ENCODE data around the gene PTPN6. TPM values are rescaled to one million over a fixed set of nuclear protein-coding genes. Genes with fewer than 3 reads are reported as not detected.

PTPN6 gene
- total RNA-seq, 1 donor from 2014 or later: 267 TPM

DNA sequence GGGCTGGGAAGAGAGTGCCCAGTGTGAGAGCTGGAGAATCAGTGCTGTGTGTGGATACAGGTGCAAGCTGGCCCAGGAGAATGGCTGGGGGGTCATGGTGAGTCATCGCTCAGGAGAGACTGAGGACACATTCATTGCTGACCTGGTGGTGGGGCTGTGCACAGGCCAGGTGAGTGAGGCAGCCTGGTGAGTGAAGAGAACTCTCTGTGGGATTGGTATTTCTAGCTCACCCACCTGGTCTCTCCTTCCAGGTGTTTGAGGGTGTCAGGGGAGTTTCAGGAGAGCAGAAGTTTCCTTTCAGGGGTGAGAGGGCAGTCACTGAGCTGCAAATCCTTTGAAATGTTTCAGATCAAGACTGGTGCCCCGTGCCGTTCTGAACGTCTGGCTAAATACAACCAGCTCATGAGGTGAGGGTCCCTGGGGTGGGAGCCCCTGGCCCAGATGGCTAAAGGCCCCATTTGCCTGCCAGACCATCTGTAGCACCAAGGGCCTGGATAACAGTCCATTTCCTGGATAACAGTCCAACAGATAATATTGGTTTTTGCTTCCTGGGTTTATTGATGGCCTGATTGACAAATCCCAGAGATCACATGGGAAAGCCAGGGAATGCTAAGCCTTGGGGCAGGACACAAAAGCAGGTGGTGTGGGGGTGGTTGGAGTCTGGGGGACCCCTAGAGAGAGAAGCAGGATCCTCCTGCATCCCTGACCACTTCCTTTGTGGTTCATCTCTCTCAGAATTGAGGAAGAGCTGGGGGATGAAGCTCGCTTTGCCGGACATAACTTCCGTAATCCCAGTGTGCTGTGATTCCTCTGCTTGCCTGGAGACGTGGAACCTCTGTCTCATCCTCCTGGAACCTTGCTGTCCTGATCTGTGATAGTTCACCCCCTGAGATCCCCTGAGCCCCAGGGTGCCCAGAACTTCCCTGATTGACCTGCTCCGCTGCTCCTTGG lies 28.9 kb upstream of the PTPN6 start:
- intact Hi-C loops (cut with micrococcal nuclease): no loop called here

DNA sequence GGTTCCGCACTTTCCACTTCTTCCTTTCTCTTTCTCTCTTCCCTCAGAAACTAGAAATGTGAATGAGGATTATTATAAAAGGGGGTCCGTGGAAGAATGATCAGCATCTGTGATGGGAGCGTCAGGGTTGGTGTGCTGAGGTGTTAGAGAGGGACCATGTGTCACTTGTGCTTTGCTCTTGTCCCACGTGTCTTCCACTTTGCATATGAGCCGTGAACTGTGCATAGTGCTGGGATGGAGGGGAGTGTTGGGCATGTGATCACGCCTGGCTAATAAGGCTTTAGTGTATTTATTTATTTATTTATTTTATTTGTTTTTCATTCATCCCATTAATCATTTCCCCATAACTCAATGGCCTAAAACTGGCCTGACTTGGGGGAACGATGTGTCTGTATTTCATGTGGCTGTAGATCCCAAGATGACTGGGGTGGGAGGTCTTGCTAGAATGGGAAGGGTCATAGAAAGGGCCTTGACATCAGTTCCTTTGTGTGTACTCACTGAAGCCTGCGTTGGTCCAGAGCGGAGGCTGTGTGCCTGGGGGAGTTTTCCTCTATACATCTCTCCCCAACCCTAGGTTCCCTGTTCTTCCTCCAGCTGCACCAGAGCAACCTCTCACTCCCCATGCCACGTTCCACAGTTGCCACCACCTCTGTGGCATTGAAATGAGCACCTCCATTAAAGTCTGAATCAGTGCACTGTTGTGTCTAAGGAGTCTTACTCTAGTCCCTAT lies 28.0 kb upstream of the PTPN6 start:
- intact Hi-C loops (cut with micrococcal nuclease): no loop called here

DNA sequence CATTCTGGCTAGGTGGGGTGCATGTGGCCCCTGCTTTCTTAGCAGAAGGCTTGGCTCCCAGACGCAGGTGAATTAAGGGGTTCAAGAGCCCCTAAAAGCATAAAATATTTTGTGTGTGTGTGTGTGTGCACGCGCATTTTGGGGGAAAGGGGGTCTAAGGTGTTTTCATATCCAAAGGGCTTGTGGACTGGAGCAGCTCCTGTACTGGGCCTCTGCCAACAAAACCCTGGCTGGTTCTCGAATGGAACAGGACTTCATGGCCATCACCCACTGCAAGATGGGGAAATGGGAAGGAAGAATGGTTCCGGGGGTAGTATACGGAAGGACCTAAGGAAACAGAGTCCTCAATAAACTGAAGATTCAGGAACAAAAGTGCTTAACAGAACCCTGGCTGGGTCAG lies 27.3 kb upstream of the PTPN6 start:
- intact Hi-C loops (cut with micrococcal nuclease): loop anchor here (1.0 kb wide), 5 partner anchors 14 to 189 kb away; partner anchors contain the start of genes C1R and C1RL

DNA sequence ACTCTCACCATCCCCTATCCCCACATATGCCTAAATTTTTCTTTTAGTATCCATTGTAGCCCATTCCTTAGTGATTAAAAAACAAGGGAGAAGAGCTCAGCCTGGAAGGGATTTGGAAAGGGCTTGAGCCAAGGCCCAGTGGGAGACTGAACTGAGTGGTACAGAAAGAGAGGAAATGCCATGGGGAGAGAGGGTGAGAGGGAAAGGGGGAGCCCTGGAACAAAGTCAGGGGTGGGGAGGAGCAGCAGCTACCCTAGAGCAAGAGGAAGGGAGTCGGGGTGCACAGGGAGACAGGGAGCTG lies 26.0 kb upstream of the PTPN6 start:
- intact Hi-C loops (cut with micrococcal nuclease): no loop called here

DNA sequence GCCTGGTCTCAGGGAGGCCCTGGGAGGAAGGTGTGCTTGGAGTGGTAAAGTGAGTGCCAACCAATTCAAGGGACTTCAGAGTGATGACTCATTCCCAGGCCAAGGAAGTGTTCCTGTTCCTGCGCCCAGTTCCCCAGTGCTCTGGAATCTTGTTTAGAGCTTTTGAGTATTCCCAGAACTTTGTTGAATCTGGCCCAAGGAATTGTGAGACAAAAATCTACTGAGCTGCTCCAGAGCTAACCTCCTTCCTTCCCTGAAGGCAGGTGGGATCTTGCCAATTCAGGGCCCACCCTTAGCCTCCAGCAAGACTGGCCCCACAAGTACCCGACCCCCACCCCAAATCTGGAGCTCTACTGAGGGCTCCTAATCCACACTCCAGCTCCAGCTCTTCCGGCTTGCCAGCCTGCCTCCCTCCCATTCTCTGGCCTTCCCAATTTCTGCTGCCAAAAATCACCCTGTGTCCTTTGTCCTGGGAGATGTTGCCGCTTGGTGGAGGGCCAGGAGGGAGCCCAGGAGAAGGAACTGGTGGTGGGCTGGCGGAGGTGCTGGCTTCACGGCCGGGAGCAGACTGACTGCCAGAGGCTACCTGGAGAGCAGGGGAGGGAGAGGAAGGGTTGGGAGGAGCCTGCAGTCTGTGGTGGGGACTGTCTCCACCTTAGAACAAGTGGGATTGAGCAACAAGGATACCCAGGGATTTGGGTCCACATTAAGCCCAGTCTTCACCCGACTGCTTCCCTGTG lies 25.4 kb upstream of the PTPN6 start:
- intact Hi-C loops (cut with micrococcal nuclease): no loop called here

DNA sequence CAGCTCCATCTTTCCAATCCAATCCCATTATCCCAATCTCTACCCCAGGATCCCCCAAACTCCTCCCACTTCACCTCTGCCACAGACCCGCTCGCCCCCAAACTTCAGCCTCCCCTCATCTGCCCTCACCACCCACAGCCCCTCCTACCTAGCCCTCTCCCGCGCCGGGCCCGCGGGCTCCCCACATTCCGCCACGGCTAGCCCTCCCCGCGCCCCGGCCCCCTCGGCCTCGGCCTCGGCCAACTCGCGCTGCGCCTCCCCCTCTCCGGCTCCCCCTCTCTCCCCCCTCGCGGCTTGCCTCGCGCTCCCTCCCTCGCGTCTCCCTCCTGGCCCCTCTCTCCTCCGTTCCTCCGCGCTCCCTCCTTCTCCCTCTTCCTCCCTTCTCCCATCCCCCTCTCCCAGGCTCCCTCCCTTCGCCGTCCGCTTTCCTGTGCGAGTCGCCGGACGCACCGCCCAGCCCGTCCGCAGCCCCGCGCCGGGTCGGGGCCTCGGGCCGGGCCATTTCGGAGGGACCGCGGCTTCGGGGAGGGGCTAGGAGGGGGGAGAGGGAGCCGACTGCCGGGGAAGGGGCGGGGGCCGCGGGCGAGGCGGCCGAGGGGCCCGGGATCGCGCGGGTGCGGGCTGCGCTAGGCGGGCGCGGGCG lies 23.7 kb upstream of the PTPN6 start, which contains the start of gene ATN1:
Gene ATN1 (plus strand): TSS at position 581 of the 643 bp plus-strand sequence. CDS start 6,043 bp downstream, outside the sequence.
- intact Hi-C loops (cut with micrococcal nuclease): no loop called here

DNA sequence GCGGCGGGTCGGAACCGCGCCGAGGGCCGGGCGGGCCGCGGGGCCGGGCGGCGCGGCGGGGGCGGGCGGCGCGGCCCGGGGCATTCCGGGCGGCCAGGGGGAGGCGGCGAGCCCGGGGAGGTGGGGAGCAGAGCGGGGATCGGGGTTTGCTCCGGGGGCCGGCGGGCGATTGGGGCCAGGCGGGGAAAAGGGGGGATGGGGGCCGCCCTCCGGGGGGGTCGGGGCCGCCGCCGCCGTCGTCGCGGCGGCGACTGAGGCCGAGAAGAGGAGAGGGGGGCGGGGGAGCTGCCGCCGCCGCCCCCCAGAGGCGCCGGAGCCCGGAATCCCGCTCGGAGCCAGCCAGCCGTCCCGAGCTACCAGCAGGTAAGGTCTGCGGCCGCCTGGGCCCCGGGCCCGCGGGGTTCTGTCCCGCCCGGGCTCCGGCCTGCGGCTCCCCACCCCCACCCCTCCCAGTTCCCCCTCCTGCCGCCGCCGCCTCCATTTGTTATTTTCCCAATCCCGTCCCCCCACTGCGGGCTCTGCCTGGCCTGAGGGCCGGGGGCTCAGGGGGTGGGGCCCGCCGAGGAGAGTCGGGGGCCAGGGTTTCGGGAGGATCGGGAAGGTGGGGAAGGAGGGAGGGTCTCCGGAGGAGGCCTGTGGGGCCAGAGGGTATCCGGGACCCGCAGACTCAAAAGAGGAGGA lies 23.0 kb upstream of the PTPN6 start:
- intact Hi-C loops (cut with micrococcal nuclease): no loop called here

DNA sequence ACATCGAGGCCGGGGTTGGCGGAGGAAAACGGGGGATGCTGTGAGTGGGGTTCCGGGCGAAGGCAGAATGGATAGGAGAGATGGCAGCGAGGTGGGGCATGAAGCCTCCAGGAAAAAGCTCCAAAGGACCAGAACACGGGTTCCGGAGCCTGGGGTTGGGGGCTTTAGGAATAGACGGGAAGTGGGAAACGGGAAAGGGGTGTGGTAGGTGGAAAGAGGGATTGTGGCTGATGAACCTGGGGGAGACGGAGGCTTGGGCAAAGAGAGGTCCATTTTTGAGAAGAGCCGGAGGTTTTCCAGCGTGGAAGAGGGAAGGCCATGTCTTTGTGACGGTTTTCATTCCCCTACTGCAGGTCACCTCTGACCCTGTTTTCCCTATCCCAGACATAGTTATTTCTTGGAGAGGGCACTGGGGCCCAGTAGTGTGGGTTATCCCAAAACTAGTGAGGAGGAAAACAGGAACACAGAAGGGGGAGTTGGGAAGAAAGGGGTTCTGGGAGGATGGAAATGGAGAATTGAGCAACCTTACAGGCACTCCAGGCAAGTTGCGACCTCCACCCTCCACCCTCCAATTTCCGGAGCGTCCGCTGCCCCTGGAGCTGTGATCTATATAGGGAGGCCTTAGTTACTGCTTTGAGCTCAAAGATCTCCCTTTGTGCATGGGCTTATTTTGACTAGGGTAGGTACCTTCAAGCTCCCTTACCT lies 22.3 kb upstream of the PTPN6 start:
- intact Hi-C loops (cut with micrococcal nuclease): no loop called here

DNA sequence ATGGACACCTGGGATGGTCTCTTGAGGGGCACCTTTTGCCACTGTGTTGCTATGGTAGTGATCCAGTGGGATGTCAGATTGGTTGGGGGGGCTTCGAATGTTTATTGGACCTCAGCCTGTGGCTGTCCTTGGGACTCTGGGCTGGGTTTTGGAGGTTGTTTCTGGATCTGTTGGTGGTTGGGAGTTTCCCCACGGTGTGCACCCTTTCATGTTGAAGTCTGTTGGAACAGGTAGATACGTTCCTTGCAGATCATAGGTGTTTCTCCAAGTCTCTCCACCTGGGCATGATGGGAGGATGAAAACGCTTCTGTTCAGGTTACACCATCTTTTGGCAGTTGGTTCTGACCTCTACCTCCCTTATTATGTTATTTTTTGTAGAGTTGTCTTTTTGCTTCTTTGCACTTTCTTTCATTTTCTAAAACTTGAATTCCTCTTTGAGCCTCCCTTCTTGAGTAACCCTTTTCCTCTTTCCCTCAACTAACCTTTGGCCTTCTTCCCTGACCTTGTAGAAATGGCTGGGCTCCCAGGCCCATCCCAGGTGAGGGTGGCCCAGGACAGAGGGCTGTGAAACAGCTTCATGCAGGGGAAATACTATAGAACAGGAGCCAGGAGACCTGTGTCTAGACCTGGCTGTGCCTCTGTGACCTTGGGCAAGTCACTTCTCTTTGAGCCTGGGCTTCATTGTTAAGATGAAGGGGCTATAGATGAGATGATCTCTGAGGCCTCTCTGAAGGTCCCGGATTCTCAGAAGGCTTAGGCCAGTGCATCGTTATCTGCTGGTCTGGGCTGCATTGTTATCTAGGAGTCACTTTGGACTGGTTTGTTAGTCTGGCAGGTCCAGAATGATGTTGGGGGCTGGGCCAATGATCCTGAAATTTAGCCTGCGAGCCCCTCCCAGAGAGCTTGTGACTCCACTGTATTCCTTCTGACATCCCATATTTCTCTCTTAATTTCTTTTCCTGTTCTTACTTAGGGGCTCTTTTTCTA lies 21.4 kb upstream of the PTPN6 start:
- intact Hi-C loops (cut with micrococcal nuclease): no loop called here

DNA sequence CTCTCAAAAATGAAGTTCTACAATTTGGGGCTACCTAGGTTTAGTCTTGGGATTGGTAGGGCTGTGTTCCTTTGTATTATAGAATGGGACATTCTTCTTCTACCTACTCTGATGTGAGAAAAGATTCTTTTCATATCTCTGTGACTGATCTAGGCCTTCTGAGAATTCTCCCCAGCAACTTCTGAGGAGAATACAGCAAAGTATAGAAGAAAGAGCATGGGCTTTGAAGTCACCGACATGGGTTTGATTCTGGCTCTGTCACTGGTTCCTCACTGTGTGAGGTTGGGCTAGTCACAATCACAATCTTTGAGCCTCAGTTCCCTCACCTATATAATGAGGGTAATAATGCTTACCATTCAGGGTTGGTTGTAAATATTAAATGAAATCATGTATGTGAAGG lies 18.4 kb upstream of the PTPN6 start:
- intact Hi-C loops (cut with micrococcal nuclease): no loop called here

DNA sequence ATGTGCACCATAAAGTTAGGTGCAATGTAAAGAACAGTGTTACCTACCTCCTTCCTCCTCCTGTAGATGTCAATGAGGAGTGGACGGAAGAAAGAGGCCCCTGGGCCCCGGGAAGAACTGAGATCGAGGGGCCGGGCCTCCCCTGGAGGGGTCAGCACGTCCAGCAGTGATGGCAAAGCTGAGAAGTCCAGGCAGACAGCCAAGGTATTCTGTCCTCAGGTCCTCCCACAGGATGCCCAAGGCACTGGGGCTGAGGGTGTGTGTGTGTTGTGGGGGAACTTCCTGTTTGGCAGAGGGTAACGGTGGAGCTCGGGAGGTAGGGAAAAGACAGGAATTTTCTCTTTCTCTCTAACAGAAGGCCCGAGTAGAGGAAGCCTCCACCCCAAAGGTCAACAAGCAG lies 17.0 kb upstream of the PTPN6 start:
- intact Hi-C loops (cut with micrococcal nuclease): no loop called here

DNA sequence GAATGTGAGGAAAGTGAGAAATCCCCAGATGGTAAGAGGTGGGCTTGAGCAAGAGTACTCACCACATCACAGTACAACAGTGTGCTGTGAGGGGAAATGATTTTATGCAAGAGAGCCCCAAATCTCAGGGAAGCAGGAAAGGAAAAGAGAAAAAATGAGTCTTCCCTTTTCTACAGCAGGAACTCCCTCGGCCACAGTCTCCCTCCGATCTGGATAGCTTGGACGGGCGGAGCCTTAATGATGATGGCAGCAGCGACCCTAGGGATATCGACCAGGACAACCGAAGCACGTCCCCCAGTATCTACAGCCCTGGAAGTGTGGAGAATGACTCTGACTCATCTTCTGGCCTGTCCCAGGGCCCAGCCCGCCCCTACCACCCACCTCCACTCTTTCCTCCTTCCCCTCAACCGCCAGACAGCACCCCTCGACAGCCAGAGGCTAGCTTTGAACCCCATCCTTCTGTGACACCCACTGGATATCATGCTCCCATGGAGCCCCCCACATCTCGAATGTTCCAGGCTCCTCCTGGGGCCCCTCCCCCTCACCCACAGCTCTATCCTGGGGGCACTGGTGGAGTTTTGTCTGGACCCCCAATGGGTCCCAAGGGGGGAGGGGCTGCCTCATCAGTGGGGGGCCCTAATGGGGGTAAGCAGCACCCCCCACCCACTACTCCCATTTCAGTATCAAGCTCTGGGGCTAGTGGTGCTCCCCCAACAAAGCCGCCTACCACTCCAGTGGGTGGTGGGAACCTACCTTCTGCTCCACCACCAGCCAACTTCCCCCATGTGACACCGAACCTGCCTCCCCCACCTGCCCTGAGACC lies 15.6 kb upstream of the PTPN6 start:
- intact Hi-C loops (cut with micrococcal nuclease): no loop called here

DNA sequence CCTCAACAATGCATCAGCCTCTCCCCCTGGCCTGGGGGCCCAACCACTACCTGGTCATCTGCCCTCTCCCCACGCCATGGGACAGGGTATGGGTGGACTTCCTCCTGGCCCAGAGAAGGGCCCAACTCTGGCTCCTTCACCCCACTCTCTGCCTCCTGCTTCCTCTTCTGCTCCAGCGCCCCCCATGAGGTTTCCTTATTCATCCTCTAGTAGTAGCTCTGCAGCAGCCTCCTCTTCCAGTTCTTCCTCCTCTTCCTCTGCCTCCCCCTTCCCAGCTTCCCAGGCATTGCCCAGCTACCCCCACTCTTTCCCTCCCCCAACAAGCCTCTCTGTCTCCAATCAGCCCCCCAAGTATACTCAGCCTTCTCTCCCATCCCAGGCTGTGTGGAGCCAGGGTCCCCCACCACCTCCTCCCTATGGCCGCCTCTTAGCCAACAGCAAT lies 14.9 kb upstream of the PTPN6 start:
- intact Hi-C loops (cut with micrococcal nuclease): no loop called here

DNA sequence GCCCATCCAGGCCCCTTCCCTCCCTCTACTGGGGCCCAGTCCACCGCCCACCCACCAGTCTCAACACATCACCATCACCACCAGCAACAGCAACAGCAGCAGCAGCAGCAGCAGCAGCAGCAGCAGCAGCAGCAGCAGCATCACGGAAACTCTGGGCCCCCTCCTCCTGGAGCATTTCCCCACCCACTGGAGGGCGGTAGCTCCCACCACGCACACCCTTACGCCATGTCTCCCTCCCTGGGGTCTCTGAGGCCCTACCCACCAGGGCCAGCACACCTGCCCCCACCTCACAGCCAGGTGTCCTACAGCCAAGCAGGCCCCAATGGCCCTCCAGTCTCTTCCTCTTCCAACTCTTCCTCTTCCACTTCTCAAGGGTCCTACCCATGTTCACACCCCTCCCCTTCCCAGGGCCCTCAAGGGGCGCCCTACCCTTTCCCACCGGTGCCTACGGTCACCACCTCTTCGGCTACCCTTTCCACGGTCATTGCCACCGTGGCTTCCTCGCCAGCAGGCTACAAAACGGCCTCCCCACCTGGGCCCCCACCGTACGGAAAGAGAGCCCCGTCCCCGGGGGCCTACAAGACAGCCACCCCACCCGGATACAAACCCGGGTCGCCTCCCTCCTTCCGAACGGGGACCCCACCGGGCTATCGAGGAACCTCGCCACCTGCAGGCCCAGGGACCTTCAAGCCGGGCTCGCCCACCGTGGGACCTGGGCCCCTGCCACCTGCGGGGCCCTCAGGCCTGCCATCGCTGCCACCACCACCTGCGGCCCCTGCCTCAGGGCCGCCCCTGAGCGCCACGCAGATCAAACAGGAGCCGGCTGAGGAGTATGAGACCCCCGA lies 14.3 kb upstream of the PTPN6 start:
- intact Hi-C loops (cut with micrococcal nuclease): no loop called here

DNA sequence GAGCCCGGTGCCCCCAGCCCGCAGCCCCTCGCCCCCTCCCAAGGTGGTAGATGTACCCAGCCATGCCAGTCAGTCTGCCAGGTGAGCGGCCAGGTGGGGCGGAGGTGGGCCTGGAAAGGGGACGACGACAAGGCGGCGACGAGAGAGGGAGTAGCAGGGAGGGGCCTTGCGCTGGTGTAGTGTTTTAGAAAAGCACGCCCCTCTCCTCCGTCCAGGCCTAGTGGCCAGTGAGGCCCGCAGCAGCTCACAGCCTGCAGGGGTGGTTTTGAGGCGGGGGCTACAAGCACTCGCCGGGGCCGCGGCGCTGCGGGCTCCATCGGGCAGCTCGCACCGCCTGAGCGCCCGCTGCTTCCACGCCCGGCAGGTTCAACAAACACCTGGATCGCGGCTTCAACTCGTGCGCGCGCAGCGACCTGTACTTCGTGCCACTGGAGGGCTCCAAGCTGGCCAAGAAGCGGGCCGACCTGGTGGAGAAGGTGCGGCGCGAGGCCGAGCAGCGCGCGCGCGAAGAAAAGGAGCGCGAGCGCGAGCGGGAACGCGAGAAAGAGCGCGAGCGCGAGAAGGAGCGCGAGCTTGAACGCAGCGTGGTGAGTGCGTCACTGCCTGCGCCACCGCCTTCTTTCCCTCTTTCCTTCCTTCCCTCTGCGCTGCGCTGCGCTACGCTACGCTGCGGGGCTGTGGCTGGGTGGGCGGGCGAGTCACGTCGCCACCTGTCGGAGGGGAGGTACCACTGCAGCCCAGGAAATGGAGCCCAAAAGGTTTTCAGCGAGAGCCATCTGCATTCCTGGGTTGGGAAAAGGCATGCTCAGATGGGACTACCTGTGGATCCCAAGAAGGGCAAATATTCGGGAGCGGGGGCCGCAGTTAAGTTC lies 13.4 kb upstream of the PTPN6 start:
- intact Hi-C loops (cut with micrococcal nuclease): loop anchor here (1.0 to 2.0 kb wide), 3 partner anchors 13 to 33 kb away; partner anchors contain the start of genes EMG1, LRRC23 and PHB2

Measured in T-helper 2 cell treated with Interferon-gamma antibody and Interleukin-4, amounts not matched to agents 100 ng/mL and 5 ng/mL, for 36 hours (primary cell).